Measurements from ENCODE around the gene ITGB4. TPM values are rescaled to one million over a fixed set of nuclear protein-coding genes. Genes with fewer than 3 reads are reported as not detected.

Gene ITGB4
- total and polyA plus RNA-seq, 2 experiments from 2014 or later = 6.1 to 9.7 TPM

GRCh38 chr17:75695830-75696271 lies 25.4 kb upstream of the ITGB4 start (continued):
- TF ChIP-seq REST (IDR thresholded peaks at IDR 0.05; ENCODE audit: unreplicated experiment) (no peak), ETS1 (IDR thresholded peaks at IDR 0.05) (no peak), EZH2 (IDR thresholded peaks at IDR 0.05; ENCODE audit: low read depth, unreplicated experiment) (no peak)

- ATAC-seq (no peak), DNase-seq (ENCODE audit: low spot score) (no peak)
- Histone ChIP-seq H2AFZ (no peak overlapping the region), H3K4me3 (no peak overlapping the region), H3K4me1 (ENCODE audit: insufficient read depth) (no peaks in the 10 kb centered on the region), H3F3A (replicated peaks; ENCODE audit: low read depth) (no peaks in the 10 kb centered on the region), H3K27me3 (ENCODE audit: insufficient read depth) (no peaks in the 10 kb centered on the region), H3K36me3 (ENCODE audit: insufficient read depth) (peaks cover 17% of the 10 kb centered on the region), H3K27ac (ENCODE audit: low read depth) (no peak overlapping the region), H4K20me1 (replicated peaks; ENCODE audit: insufficient read depth) (peaks cover 7% of the 10 kb centered on the region), H3K4me2 (no peak overlapping the region), H3K9me2 (ENCODE audit: insufficient read depth) (no peaks in the 10 kb centered on the region), H3K79me2 (replicated peaks; ENCODE audit: insufficient read depth) (no peaks in the 10 kb centered on the region)
- no peaks in the 10 kb centered on the region for H3K9me3 Mint-ChIP-seq
- no peak overlapping the region for H3K4me3 Mint-ChIP-seq
- H3K4me1 Mint-ChIP-seq = peaks cover 17% of the 10 kb centered on the region
- peaks cover 52% of the 10 kb centered on the region for H3K36me3 Mint-ChIP-seq (ENCODE audit: low read depth)
- H3K27me3 Mint-ChIP-seq (ENCODE audit: insufficient read depth, low read depth, poor library complexity) = peaks cover 10% of the 10 kb centered on the region
- H3K27ac Mint-ChIP-seq = no peak overlapping the region
- TF ChIP-seq CREB1 (CRISPR knock-in tag; IDR thresholded peaks at IDR 0.05; ENCODE audit: low read depth) (no peak), ZNF331 (CRISPR knock-in tag; IDR thresholded peaks at IDR 0.05; ENCODE audit: low read depth) (no peak), ZNF114 (CRISPR knock-in tag; IDR thresholded peaks at IDR 0.05) (no peak), ZNF462 (CRISPR knock-in tag; IDR thresholded peaks at IDR 0.05) (no peak), STAT1 (IDR thresholded peaks at IDR 0.05; ENCODE audit: unreplicated experiment) (no peak), ETS1 (IDR thresholded peaks at IDR 0.05) (no peak), EZH2phosphoT487 (IDR thresholded peaks at IDR 0.05; ENCODE audit: unreplicated experiment) (no peak), POLR2AphosphoS5 (IDR thresholded peaks at IDR 0.05; ENCODE audit: low read depth) (no peak), JUNB (IDR thresholded peaks at IDR 0.05; ENCODE audit: unreplicated experiment) (no peak)
Measured at GRCh38 chr17:75697651-75698291, 23.5 kb upstream of the ITGB4 start.

Data from GM23338 (cell line).